Superior temporal gyrus (tissue), 1 donor: ENCODE results near the gene SLC6A1.

Experiments used
- DNase-seq: peaks from one replicate; pipeline ENCODE4 v3.0.0-alpha.2; 2016; ENCODE audit errors: extremely low spot score

SLC6A1 gene

GRCh38 chr3:10992017-10992942 lies at the start of gene SLC6A1:
Gene SLC6A1, plus strand, starts transcription at chr3:10992748. Its CDS starts 24,464 bp downstream, at chr3:11017212.
- DNase-seq = peak; percentile 72

- DNase-seq = no peak
These were observed 47.7 kb upstream of the SLC6A1 start for GRCh38 chr3:10944866-10945265.

DNA sequence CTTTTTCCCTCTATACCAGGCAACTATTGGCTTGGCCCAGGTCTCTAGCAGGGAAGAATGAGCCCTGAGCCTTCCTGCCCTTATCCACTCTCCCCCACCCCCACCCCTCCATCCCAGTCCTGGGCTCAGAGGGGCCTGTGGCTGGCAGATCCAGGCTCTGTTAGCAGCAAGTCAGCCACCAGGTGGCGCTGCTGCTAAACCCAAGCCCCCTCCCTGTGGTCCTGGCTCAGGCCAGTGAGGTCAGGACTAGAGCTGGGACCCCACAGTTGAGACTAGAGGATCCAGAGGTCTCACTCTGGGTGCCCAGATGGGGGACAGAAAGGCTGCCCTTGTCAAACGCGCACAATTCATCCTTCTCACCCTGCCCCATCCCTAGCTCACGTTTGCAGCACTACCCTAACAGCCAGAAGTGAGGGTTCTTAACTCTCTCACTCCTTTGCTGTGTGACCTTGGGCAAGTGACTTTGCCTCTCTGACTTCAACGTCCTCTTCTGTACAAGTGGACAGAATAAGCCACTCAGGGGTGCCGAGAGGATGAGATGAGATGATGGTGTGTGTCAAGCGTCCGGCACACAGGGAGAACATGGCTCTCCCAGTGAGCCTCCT lies 46.8 kb upstream of the SLC6A1 start:
- peak; percentile 87 for DNase-seq

- DNase-seq = no peak
These were observed 46.0 kb upstream of the SLC6A1 start for GRCh38 chr3:10946526-10946925.

DNA sequence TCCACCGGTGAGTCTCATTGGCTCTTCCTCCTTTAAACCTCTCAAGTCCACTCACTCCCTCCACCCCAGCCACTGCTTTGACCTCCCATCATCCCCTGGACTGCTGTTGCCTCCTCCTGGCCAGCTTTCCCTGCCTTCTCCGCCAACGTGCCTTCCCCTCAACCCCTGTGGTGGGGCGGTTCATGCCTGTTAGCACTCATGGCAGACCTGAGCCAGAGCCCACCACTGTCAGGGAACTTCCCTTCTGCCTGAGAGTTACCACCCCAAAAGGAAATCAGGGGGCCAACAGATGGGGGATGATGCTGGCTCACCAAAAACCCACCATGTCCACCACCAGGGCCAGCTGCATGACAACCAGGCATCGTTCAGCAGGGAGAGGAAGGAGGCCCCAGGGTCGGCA lies 44.2 kb upstream of the SLC6A1 start:
- DNase-seq = no peak

- peak; percentile 88 for DNase-seq
These were observed 43.4 kb upstream of the SLC6A1 start for GRCh38 chr3:10949197-10949596.

GRCh38 chr3:10950476-10951294 lies 41.9 kb upstream of the SLC6A1 start:
- peak; percentile 84 for DNase-seq

DNA sequence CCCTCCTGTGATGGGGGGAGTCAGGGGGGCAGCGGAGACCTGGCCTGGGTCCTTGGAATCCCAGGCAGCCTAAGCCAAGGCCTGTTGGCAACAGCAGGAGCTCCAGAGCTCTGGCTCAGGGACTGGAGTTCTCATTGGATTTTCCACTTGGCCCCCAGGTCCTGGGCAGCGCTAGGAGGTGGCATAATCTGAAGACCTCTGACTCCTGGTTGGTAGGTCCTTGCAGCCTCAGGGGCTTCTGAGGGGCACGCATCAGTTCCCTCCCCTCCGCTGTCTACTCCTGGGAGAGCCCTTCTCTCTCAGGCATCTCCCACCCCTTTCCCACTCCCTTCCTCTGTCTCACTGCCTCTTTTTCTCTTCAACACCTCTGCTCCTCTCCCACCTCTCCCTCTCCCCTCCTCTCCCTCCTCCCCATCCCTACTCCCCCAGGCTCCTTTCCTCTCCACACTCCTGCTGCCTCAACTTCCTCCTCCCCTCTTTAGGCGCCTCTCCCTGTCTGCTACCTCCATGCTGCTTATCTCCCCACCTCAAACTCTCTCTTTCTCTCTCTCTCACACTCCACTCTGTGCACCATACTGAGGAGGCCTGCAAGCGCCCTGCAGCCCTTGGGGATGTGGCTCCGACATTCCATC lies 41.1 kb upstream of the SLC6A1 start:
- no peak for DNase-seq

DNA sequence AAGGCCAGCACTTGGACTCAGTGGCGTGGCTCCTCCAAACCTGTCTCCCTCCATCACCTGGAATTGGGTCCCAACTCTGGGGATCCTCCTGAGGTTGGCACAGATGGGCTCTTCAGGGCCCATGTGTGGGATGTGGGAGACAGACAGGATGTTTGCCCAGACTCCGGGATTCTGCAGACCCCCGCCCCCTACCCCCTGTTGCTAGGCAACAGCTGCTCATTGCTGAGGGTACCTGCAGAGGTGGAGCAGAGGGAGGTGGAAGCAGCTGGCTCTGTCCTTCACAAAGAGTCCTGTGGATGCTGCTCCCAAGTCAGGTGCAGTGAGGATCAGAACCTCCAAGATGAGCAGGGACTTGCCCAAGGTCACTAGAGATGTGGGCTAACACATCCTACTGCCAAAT lies 40.0 kb upstream of the SLC6A1 start:
- no peak for DNase-seq

DNA sequence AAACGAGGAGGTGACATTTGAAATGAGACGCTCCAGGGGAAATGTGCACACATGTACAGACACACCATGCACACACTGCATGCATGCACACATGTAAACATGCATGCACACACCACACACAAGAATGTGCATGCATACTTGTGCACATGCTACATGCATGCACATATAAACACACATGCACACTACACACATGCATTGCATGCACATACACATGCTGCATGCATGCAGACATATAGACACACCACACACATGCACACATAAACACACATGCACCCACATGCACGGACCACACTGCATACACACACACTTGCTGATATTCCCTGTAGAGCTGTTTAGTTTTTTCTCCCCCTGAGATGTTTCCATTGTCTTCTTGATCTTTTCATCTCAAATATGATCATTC lies 37.8 kb upstream of the SLC6A1 start:
- DNase-seq = no peak

GRCh38 chr3:10955711-10956453 lies 36.7 kb upstream of the SLC6A1 start:
- DNase-seq = no peak

- DNase-seq = no peak
These were observed 36.0 kb upstream of the SLC6A1 start for GRCh38 chr3:10956531-10956930.

- no peak for DNase-seq
These were observed 35.6 kb upstream of the SLC6A1 start for GRCh38 chr3:10956986-10957385.

DNA sequence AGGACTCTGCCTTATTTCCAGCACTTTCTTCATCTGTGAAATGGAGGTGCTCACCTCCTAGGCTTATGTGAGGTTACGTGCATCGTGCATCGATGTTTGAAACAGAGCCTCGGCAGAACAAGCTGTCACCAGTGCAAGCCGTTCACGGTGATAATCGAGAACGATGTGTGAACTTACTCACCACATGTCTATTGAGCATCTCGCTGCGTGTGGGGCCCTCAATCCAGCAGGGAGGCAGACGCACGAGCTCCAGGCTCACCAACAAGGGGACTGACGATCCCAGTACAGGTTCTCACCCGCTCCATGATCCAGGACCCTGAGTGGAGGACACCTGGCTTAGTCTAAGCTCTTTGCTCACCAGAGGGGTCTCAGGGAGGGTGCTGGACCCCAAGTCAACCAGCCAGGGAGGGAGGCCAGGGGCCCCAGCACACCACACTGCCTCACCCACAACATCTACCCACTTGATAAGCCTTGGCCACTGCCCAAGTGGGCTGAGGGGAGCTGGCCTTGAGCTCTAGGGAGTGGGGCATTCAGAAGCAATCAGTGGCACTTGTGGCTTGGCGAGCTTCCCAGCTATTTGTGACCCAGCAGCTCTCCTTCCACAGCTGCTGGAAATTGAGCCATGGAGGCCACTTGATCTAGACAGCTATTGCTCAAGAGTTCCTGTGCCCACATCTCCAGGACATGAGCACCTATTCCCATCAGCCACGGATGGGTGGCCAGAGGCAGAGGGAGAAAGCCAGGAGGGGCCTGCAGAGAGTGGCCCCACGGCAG lies 34.4 kb upstream of the SLC6A1 start:
- DNase-seq = no peak

DNA sequence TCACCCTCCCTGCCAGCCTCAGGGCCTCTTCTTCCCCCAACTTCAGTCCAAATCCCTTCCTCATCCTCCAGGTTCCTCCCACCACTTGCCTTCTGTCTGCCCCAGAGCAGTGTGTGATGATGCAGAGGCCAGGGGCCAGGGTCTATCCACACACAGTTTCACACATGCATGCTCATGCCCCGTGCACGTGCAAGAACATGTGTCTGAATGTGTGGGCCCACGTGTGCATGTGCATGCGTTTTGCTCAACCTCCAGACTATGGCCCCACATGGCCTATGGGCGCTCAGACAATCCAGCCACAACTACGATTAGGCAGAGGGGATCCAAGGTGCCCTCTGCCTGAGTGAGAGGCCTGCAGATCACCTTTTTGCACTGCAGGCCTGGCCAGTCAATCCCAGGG lies 32.3 kb upstream of the SLC6A1 start:
- DNase-seq = no peak

DNA sequence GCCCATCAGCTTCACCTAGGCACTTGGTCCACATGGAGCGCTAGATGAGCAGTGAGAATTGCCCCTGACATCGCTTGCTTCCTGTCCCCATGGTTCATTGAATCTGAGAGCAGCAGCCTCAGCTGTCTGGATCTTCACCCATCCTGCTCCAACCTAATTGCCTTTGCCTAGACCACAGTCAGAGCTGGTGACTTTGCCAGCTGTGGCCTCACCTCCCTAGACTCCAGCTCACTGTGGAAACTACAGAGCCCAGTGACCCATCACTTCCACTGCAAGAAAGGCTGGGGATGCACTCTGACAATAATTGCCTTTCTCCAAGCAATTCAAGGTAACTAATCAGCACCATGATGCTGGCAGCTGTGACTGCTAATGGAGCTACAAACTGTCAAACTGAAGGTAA lies 30.6 kb upstream of the SLC6A1 start:
- DNase-seq = no peak

DNA sequence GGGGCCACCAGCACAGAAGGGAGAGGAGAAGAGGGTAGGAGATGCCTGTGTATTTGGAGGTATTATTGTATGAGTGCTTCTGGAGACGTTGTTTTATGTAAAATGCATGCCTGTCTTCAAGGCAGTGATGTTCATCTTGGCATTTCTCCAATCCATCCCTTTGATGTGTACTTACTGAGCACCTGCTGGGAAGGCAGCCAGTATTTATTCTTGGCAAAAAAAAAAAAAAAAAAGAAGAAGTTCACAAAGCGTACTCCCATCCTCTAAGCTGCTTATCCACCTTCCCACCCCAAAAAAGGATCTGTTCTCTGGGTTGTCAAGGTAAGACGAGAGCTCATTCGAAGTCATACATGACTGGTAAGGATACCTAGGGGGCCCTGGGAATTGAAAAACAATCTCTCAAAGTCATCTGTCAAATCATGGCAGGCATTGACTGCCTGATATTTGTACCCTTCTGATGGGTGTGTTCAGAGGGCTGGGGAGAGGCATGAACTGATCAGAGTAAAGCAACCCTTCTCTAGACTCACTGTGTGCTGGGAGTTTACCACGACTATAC lies 30.0 kb upstream of the SLC6A1 start:
- DNase-seq = no peak

DNA sequence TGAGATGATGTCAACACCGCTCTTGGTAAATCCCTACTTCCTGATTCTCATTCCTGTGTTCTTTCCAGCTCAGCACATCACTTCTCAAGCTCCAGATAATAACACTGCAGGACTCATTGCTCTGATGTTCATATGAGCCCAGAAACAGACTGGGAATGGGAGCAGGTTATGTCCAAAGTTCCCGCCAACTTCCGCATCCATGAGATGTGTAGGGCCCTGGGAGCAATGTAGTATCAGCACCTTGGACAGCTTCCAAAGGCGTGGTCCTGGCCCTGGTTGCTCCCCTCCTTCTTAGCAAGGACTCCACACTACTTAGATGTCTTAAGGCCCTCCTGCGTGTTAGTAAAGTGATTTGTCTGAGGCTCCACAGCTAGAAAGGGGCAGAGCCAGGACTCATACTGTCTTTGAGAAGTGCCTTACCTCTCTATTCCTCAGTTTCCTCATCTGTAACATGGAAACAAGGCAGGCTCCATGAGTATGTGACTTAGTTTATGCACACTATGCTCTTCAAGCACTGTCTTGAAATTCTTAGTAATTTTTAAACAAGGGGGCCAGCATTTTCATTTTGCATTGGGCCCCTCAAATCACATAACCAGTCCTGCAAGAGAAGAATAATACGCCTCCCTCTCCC lies 27.9 kb upstream of the SLC6A1 start:
- no peak for DNase-seq

DNA sequence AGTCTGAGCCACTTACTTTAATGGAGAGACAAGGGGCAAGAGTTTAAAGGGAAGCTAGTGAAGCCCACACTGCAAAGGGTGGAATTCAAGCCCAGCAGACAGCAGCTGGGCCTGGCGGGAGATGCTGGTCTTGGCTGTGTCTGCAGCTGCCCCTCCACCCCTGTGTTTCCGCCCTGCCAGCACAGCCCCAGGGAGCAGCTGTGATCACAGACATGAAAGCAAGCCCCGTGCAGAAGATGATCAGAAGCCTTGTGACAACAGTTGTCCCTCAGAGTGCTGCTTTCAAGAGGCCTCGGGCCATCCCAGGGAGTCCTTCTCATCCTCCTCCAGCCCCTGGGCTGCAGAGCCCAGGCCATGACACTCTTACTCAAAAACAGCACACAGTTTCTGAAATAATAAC lies 24.1 kb upstream of the SLC6A1 start:
- peak; percentile 69 for DNase-seq
